DMS153 treated with DMSO at 0.1 percent for 48 hours (cell line): ENCODE measurements around the gene RPS8.
"Not testable (repeated sequence)": the region's sequence is repeated elsewhere in the genome, so short reads cannot be mapped to it uniquely, and the experiment has no call there.

Experiments
- DNase-seq: peaks from one replicate; lab custom pipeline; 2025; ENCODE audit not compliant: unreplicated experiment; lab: John Stamatoyannopoulos, UW

The RPS8 gene

GRCh38 chr1:44819196-44819607, 43.9 kb downstream of the RPS8 start:
- no peak for DNase-seq

GRCh38 chr1:44819608-44820327, 44.4 kb downstream of the RPS8 start:
- DNase-seq: peak; percentile 95

GRCh38 chr1:44820328-44821239, 45.2 kb downstream of the RPS8 start:
- no peak for DNase-seq

GRCh38 chr1:44821240-44821715, 45.9 kb downstream of the RPS8 start:
- no peak for DNase-seq

GRCh38 chr1:44822131-44822701, 46.9 kb downstream of the RPS8 start:
- no peak for DNase-seq

- DNase-seq: no peak
Observed at GRCh38 chr1:44822981-44823451, 47.7 kb downstream of the RPS8 start.

- not testable (repeated sequence) for DNase-seq
Observed at GRCh38 chr1:44824392-44824791, 49.1 kb downstream of the RPS8 start.

- DNase-seq: no peak
Observed at GRCh38 chr1:44826375-44827196, 51.2 kb downstream of the RPS8 start.

GRCh38 chr1:44827197-44828002, 52.1 kb downstream of the RPS8 start:
- DNase-seq: no peak

- no peak for DNase-seq
Observed at GRCh38 chr1:44828003-44828651, 52.8 kb downstream of the RPS8 start.
